Activated CD4-positive, alpha-beta T cell treated with anti-CD3 and anti-CD28 coated beads, Interleukin-2, amount 10 ng/mL, durations not matched to agents 7 days and 5 days (primary cell): ENCODE measurements around the gene MBTPS1. TPM values are rescaled to one million over a fixed set of nuclear protein-coding genes. Genes with fewer than 3 reads are reported as not detected.
A peak's percentile ranks its signal among the peaks of the same experiment; 100 is the strongest.

ENCODE experiments used
- CTCF ChIA-PET: fragments of 350-600 bp; sonication (Branson Sonifier 250); formaldehyde crosslinking; loops from one replicate; lab custom pipeline; 2021; ENCODE audit warnings: antibody characterized with exemption; lab: Charles Lee
- POLR2A ChIA-PET: fragments of 350-600 bp; sonication (Branson Sonifier 250); formaldehyde crosslinking; loops from one replicate; lab custom pipeline; 2021; ENCODE audit warnings: antibody characterized with exemption; lab: Charles Lee
- DNase-seq: peaks from one replicate; pipeline ENCODE4 v3.0.0-alpha.2; 2020
- H3K27ac Mint-ChIP-seq: one replicate; pipeline ENCODE4 v1.8.0; 2021; ENCODE audit warnings: mild to moderate bottlenecking, moderate library complexity, mixed read lengths
- H3K27me3 Mint-ChIP-seq: one replicate; pipeline ENCODE4 v1.8.0; 2021; ENCODE audit warnings: mixed read lengths
- H3K36me3 Mint-ChIP-seq: one replicate; pipeline ENCODE4 v1.8.0; 2021; ENCODE audit warnings: low read depth, mixed read lengths
- H3K4me1 Mint-ChIP-seq: one replicate; pipeline ENCODE4 v1.8.0; 2021; ENCODE audit warnings: mixed read lengths
- H3K4me3 Mint-ChIP-seq: one replicate; pipeline ENCODE4 v1.8.0; 2021; ENCODE audit warnings: mild to moderate bottlenecking, moderate library complexity, mixed read lengths
- H3K9me3 Mint-ChIP-seq: one replicate; pipeline ENCODE4 v1.8.0; 2021; ENCODE audit warnings: mixed read lengths
- total RNA-seq, 2 experiments: library from RNA; stranded (reverse); gene quantifications; one replicate each; pipeline ENCODE4 v1.2.3, GENCODE V29; 2021

The MBTPS1 gene
- 10 to 100 TPM; 57.3 to 61.9 TPM for total RNA-seq

DNA sequence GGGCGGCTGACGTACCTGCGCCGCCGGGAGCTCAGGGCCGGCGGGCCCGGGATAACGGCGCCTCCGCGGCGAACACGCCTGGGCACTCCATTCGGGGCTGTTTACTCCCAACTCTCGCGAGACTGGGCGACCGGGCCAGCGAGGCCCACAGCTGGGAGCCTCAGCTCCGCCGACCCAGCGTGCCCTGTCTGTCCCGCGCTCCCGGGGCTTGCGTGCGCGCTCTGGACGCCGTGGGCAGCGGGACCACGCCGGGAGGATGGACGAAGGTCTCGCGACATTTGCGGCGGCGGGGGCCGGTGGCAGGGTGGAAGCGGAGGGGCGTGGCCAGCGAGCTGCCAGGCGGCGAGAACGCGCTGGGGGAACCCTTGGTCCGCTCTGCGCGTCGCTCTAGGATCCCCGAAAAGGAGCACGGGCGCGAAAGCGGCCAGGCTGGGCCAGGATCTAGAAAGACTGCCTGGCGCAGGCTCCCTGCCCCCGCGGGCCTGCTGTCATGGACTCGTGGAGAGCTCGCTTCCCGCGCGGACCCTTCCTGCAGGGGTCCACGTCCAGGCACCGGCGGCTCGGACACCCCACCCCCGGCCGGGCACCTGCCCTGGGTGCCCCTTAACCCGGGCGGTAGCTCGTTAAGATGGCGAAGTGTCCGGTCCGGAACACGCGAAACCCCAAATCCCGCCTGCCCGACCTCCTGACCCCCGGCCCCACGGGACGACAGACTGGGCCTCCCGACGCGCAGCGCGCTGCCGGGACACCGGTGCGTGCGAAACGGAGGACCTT, at the start of gene MBTPS1:
TSS of gene MBTPS1 (minus strand) at position 223 of the 774 bp plus-strand sequence. CDS start 15,159 bp downstream, outside the sequence.
- Mint-ChIP-seq H3K27me3 (no peaks in the 10 kb centered on the region), H3K4me3 (peak within 1 kb of the TSS; percentile 90), H3K27ac (peak within 1 kb of the TSS; percentile 96), H3K36me3 (no peaks in the 10 kb centered on the region), H3K4me1 (peaks cover 24% of the 10 kb centered on the region), H3K9me3 (no peaks in the 10 kb centered on the region)
- CTCF ChIA-PET, result interaction anchor here (0.5 to 2.2 kb wide), 16 partner anchors 12 to 435 kb away, joined by 3 to 10 read pairs (median 4); partner anchors contain the start of genes DNAAF1, HSDL1 and TAF1C
- DNase-seq, result peak; percentile 97
- POLR2A ChIA-PET, result interaction anchor here (0.6 kb wide), 1 partner anchor 31 kb away, joined by 3 read pairs; no protein-coding TSS in a partner anchor

DNA sequence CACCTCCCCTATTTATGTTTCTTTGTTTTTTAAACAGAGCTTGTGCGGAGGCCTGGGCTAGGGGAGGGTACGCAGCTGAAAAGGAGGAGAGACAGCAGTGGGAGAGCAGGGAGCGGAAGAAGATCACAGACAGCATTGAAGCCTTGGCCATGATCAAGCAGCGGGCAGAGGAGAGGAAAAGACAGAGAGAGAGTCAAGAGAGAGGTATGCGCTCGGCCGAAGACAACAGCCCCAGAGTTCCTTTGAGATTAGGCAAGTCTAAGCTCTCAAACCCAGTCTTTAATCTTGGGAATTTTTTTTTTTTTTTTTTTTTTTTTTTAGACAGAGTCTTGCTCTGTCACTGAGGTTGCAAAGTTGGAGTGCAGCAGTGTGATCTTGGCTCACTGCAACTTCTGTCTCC, 49.0 kb upstream of the MBTPS1 start:
- no peaks in the 10 kb centered on the region for H3K36me3 Mint-ChIP-seq
- POLR2A ChIA-PET, result no interaction called here
- CTCF ChIA-PET, result interaction anchor here (0.8 to 2.2 kb wide), 2 partner anchors 12 to 21 kb away, joined by 3 to 11 read pairs; partner anchors contain the start of gene TAF1C
- H3K4me3 Mint-ChIP-seq, result no peak overlapping the region
- H3K9me3 Mint-ChIP-seq, result no peaks in the 10 kb centered on the region
- H3K4me1 Mint-ChIP-seq, result no peaks in the 10 kb centered on the region
- DNase-seq, result no peak
- no peak overlapping the region for H3K27ac Mint-ChIP-seq
- H3K27me3 Mint-ChIP-seq, result peaks cover 31% of the 10 kb centered on the region

DNA sequence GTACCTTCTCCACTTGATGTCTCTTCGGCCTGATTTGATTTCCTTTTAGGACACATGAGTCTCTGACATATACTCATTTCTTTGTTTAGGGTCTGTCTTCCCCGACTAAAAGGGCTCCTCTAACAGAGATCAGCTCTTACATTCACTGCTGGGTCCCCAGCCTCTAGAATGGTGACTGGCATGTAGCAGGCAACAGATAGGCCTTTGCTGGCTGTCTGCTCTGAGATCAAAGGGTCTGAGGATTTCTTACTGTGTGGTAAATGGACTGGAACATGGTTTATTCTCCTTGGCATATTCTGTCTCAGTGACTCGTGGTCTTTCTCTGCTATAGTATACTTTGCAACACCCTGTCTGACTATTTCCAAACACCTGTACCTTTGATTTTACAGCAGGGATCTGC, 45.1 kb upstream of the MBTPS1 start:
- no peak overlapping the region for H3K27ac Mint-ChIP-seq
- POLR2A ChIA-PET, result no interaction called here
- peaks cover 42% of the 10 kb centered on the region for H3K27me3 Mint-ChIP-seq
- DNase-seq, result no peak
- H3K4me3 Mint-ChIP-seq, result no peak overlapping the region
- H3K4me1 Mint-ChIP-seq, result no peaks in the 10 kb centered on the region
- CTCF ChIA-PET, result no interaction called here
- no peaks in the 10 kb centered on the region for H3K36me3 Mint-ChIP-seq
- no peaks in the 10 kb centered on the region for H3K9me3 Mint-ChIP-seq

DNA sequence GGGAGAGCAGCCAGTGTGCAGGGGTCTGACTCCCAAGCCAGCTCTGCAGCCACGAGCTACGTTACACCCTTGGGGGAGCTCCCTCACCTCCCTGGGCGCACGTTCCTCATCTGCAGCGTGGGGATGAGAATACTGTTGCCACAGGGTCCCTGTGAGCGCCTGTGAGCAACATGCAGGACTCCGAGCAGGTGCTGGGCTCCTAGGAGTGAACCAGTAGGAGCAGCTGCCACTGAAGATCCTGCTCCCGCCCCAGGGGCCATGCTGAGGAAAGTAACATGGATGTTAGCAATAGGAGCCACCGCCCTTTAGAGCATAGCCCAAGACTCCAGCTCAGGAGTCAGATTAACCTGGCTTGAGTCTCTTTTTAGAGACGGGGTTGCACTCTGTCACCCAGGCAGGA, 44.3 kb upstream of the MBTPS1 start:
- CTCF ChIA-PET, result interaction anchor here (0.7 to 1.5 kb wide), 2 partner anchors 26 to 887 kb away, joined by 3 to 7 read pairs; partner anchors contain the start of gene TAF1C
- no peaks in the 10 kb centered on the region for H3K4me1 Mint-ChIP-seq

DNA sequence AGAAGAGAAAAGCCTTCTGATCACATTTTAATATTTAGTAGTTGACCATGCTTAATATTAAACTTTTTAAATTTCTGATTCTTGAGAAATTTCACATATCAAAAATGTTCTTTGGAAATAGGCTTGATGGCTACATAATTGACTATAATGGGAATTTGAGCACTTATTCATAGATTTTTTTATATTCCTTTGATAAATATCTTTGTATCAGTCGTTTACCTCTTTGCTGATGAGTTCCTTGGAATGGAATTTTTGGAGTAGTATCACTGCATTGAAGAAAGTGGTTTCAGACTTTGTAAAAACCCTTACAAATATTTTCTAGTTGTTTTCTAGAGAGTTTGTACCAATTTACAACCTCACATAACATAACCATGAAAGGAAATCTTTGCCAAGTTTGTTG, 43.1 kb upstream of the MBTPS1 start:
- H3K27ac Mint-ChIP-seq, result no peak overlapping the region
- no peaks in the 10 kb centered on the region for H3K36me3 Mint-ChIP-seq
- ChIA-PET POLR2A (no interaction called here), CTCF (interaction anchor here (1.5 kb wide), 1 partner anchor 27 kb away, joined by 7 read pairs; the partner anchor contains the start of gene TAF1C)
- no peaks in the 10 kb centered on the region for H3K9me3 Mint-ChIP-seq
- DNase-seq, result no peak
- no peaks in the 10 kb centered on the region for H3K4me1 Mint-ChIP-seq
- no peak overlapping the region for H3K4me3 Mint-ChIP-seq
- H3K27me3 Mint-ChIP-seq, result peaks cover 44% of the 10 kb centered on the region

More for the DNA sequence above, 44.3 kb upstream of the MBTPS1 start:
- H3K27me3 Mint-ChIP-seq, result peaks cover 43% of the 10 kb centered on the region
- POLR2A ChIA-PET, result no interaction called here
- H3K4me3 Mint-ChIP-seq, result no peak overlapping the region
- H3K36me3 Mint-ChIP-seq, result no peaks in the 10 kb centered on the region
- no peaks in the 10 kb centered on the region for H3K9me3 Mint-ChIP-seq
- no peak overlapping the region for H3K27ac Mint-ChIP-seq
- no peak for DNase-seq

- Mint-ChIP-seq H3K9me3 (no peaks in the 10 kb centered on the region), H3K36me3 (no peaks in the 10 kb centered on the region), H3K27ac (no peak overlapping the region), H3K4me1 (no peaks in the 10 kb centered on the region), H3K4me3 (no peak overlapping the region), H3K27me3 (peaks cover 36% of the 10 kb centered on the region)
- POLR2A ChIA-PET, result interaction anchor here (0.7 kb wide), 1 partner anchor 20 kb away, joined by 4 read pairs; no protein-coding TSS in a partner anchor
- no peak for DNase-seq
- CTCF ChIA-PET, result interaction anchor here (2.8 kb wide), 1 partner anchor 28 kb away, joined by 8 read pairs; the partner anchor contains the start of gene TAF1C
Measured at GRCh38 chr16:84159007-84159406, 42.3 kb upstream of the MBTPS1 start.

DNA sequence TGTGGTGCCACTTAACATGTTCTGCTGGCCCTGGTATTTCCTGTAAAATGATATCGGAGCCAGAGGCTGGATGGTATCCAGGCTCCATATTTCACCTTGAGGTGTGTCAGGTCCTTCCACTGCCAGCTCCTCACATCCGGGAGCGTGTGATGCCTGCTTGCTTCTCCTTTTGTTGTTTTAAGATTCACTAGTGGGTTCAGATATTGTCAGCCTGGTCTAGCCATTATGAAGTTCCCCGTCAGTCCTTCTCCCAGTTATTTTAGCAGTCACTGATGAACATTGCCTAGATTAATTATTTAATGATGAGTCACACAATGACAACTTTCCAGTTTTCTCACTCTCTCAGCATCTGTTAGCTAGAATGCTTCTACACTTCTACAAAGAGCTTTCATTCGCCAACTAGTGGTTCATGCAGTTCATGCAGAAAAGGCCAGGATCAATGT, 39.6 kb upstream of the MBTPS1 start:
- H3K9me3 Mint-ChIP-seq, result no peaks in the 10 kb centered on the region

DNA sequence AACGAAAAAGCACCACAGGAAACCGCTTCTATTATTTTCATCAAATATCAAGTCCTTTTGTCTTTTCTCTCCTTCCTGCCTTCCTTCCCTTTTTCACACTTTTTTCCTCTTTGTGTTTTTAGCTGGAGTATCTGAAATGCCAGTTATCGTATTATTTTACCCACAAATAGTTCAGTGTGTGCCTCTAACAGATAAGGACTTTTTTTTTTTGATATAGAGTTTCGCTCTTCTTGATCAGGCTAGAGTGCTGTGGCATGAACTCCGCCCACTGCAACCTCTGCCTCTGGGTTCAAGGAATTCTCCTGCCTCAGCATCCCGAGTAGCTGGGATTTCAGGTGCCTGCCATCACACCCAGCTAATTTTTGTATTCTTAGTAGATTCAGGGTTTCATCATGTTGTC, 39.0 kb upstream of the MBTPS1 start:
- H3K9me3 Mint-ChIP-seq, result no peaks in the 10 kb centered on the region
- DNase-seq, result no peak
- H3K4me1 Mint-ChIP-seq, result no peaks in the 10 kb centered on the region
- H3K27ac Mint-ChIP-seq, result no peak overlapping the region
- H3K4me3 Mint-ChIP-seq, result no peak overlapping the region
- H3K27me3 Mint-ChIP-seq, result peaks cover 33% of the 10 kb centered on the region
- POLR2A ChIA-PET, result no interaction called here
- CTCF ChIA-PET, result interaction anchor here (0.7 to 1.3 kb wide), 3 partner anchors 11 to 35 kb away, joined by 3 to 4 read pairs (median 3); partner anchors contain the start of genes DNAAF1, HSDL1 and TAF1C
- no peaks in the 10 kb centered on the region for H3K36me3 Mint-ChIP-seq

More for the DNA sequence above, 39.6 kb upstream of the MBTPS1 start:
- peaks cover 31% of the 10 kb centered on the region for H3K27me3 Mint-ChIP-seq
- H3K36me3 Mint-ChIP-seq, result no peaks in the 10 kb centered on the region
- H3K4me3 Mint-ChIP-seq, result no peak overlapping the region
- POLR2A ChIA-PET, result no interaction called here
- no peak overlapping the region for H3K27ac Mint-ChIP-seq
- H3K4me1 Mint-ChIP-seq, result no peaks in the 10 kb centered on the region
- CTCF ChIA-PET, result interaction anchor here (1.1 to 1.3 kb wide), 2 partner anchors 11 to 31 kb away, joined by 3 to 4 read pairs; partner anchors contain the start of genes DNAAF1, HSDL1 and TAF1C
- no peak for DNase-seq

DNA sequence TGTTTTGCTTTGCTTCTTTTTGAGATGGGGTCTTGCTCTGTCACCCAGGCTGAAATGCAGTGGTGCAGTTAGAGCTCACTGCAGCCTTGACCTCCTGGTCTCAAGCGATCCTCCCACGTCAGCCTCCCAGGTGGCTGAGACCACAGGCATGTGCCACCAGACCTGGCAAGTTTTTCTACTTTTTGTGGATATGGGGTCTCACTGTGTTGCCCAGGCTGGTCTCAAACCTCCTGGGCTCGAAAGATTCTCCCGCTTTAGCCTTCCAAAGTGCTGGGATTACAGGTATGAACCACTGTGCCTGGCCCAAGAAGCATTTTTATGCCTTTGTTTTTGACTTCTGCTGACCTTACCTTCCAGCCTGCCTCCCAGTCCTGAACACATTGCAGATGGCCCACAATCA, 38.5 kb upstream of the MBTPS1 start:
- ChIA-PET CTCF (interaction anchor here (0.7 to 1.6 kb wide), 3 partner anchors 12 to 35 kb away, joined by 3 to 4 read pairs (median 4); partner anchors contain the start of gene TAF1C), POLR2A (no interaction called here)
- no peak overlapping the region for H3K4me3 Mint-ChIP-seq
- peaks cover 33% of the 10 kb centered on the region for H3K27me3 Mint-ChIP-seq
- no peak for DNase-seq
- no peaks in the 10 kb centered on the region for H3K9me3 Mint-ChIP-seq
- no peaks in the 10 kb centered on the region for H3K36me3 Mint-ChIP-seq
- no peaks in the 10 kb centered on the region for H3K4me1 Mint-ChIP-seq
- H3K27ac Mint-ChIP-seq, result no peak overlapping the region

DNA sequence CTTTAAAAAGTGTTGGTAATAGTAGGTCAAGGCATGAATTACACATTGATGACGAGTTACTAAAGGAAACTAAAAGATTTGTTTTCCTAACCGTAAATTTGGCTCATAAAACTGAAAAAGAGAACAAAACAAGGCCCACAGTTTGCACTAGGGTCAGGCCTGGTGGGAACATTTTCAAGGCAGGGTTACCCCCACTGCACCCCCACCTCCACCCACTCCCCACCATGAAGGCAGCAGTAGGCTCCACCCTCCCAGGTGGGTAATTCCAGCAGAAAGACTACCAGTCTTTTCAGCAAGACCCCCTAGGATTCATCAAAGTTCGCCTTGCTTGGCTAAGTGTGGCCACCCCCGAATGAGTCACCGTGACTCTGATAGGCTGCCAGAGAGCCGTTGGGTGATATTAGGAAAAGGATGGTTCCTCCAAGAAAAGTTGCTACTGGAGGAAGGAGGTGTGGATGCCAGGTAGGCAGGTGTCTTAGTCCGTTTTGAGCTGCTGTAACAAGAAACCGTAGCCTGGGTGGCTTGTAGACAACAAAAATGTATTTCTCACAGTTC, 37.0 kb upstream of the MBTPS1 start:
- ChIA-PET CTCF (interaction anchor here (1.1 to 1.6 kb wide), 3 partner anchors 14 to 33 kb away, joined by 3 to 4 read pairs (median 4); partner anchors contain the start of gene TAF1C), POLR2A (no interaction called here)
- no peaks in the 10 kb centered on the region for H3K4me1 Mint-ChIP-seq
- DNase-seq, result no peak
- H3K36me3 Mint-ChIP-seq, result no peaks in the 10 kb centered on the region
- no peak overlapping the region for H3K27ac Mint-ChIP-seq
- H3K9me3 Mint-ChIP-seq, result no peaks in the 10 kb centered on the region
- peaks cover 26% of the 10 kb centered on the region for H3K27me3 Mint-ChIP-seq
- H3K4me3 Mint-ChIP-seq, result no peak overlapping the region

GRCh38 chr16:84150926-84151325, 34.2 kb upstream of the MBTPS1 start:
- H3K27me3 Mint-ChIP-seq, result peaks cover 21% of the 10 kb centered on the region
- no peak overlapping the region for H3K4me3 Mint-ChIP-seq
- ChIA-PET CTCF (interaction anchor here (1.6 kb wide), 1 partner anchor 36 kb away, joined by 5 read pairs; the partner anchor contains the start of gene TAF1C), POLR2A (no interaction called here)
- H3K4me1 Mint-ChIP-seq, result no peaks in the 10 kb centered on the region
- no peaks in the 10 kb centered on the region for H3K36me3 Mint-ChIP-seq
- no peak overlapping the region for H3K27ac Mint-ChIP-seq
- H3K9me3 Mint-ChIP-seq, result no peaks in the 10 kb centered on the region
- DNase-seq, result no peak

GRCh38 chr16:84144859-84145639, 28.3 kb upstream of the MBTPS1 start, which contains the start of the genes DNAAF1 and HSDL1:
Gene DNAAF1 (plus strand): TSS chr16:84145308. CDS start chr16:84145441, 133 bp downstream.
Gene HSDL1 (minus strand): TSS chr16:84145177. CDS start chr16:84131321, 13,856 bp downstream.
- no peaks in the 10 kb centered on the region for H3K36me3 Mint-ChIP-seq
- H3K4me3 Mint-ChIP-seq, result peak within 1 kb of the TSS; percentile 96
- peak within 1 kb of the TSS; percentile 80 for H3K27ac Mint-ChIP-seq
- ChIA-PET POLR2A (no interaction called here), CTCF (interaction anchor here (0.7 to 2.3 kb wide), 3 partner anchors 11 to 42 kb away, joined by 3 to 12 read pairs (median 6); partner anchors contain the start of genes MBTPS1 and TAF1C)
- DNase-seq, result peak; percentile 92
- H3K27me3 Mint-ChIP-seq, result peaks cover 6% of the 10 kb centered on the region
- H3K4me1 Mint-ChIP-seq, result peaks cover 15% of the 10 kb centered on the region
- H3K9me3 Mint-ChIP-seq, result no peaks in the 10 kb centered on the region
